Activated naive CD8-positive, alpha-beta T cell treated with anti-CD3 and anti-CD28 coated beads, Interleukin-2, amount 10 ng/mL, durations not matched to agents 7 days and 5 days (primary cell): ENCODE measurements around the gene MET. TPM values are rescaled to one million over a fixed set of nuclear protein-coding genes. Genes with fewer than 3 reads are reported as not detected.
A peak's percentile ranks its signal among the peaks of the same experiment; 100 is the strongest.
"Not testable (repeated sequence)": the region's sequence is repeated elsewhere in the genome, so short reads cannot be mapped to it uniquely, and the experiment has no call there.

ENCODE experiments used
- ATAC-seq: fragments of 150-1000 bp; cut with Tn5 transposase; one replicate; pipeline ENCODE4 v1.10.0; 2021; ENCODE audit warnings: low read depth, moderate library complexity
- POLR2A ChIA-PET: fragments of 350-600 bp; sonication (Branson Sonifier 250); formaldehyde crosslinking; loops from one replicate; lab custom pipeline; 2021; ENCODE audit warnings: antibody characterized with exemption; lab: Charles Lee
- DNase-seq: peaks from one replicate; pipeline ENCODE4 v3.0.0; 2021
- H3K27ac Mint-ChIP-seq: one replicate; pipeline ENCODE4 v1.8.0; 2022; ENCODE audit warnings: mild to moderate bottlenecking, mixed read lengths
- H3K27me3 Mint-ChIP-seq: one replicate; pipeline ENCODE4 v1.8.0; 2022; ENCODE audit warnings: mild to moderate bottlenecking, moderate library complexity, mixed read lengths
- H3K36me3 Mint-ChIP-seq: one replicate; pipeline ENCODE4 v1.8.0; 2021; ENCODE audit warnings: mild to moderate bottlenecking, mixed read lengths
- H3K4me1 Mint-ChIP-seq: one replicate; pipeline ENCODE4 v1.8.0; 2021; ENCODE audit warnings: mixed read lengths
- H3K4me3 Mint-ChIP-seq: one replicate; pipeline ENCODE4 v1.8.0; 2022; ENCODE audit warnings: mild to moderate bottlenecking, moderate library complexity, mixed read lengths
- H3K9me3 Mint-ChIP-seq: one replicate; pipeline ENCODE4 v1.8.0; 2021; ENCODE audit warnings: mixed read lengths
- total RNA-seq, 2 experiments: library from RNA; stranded (reverse); gene quantifications; one replicate each; pipeline ENCODE4 v1.2.3, GENCODE V29; 2021

The MET gene
- total RNA-seq, 2 experiments from 2014 or later, result not detected

- H3K36me3 Mint-ChIP-seq, result no peaks in the 10 kb centered on the region
- no peak for ATAC-seq
- DNase-seq, result no peak
- H3K27ac Mint-ChIP-seq, result no peak overlapping the region
- POLR2A ChIA-PET, result no interaction called here
- no peak overlapping the region for H3K4me3 Mint-ChIP-seq
- no peaks in the 10 kb centered on the region for H3K4me1 Mint-ChIP-seq
- H3K27me3 Mint-ChIP-seq, result no peaks in the 10 kb centered on the region
- H3K9me3 Mint-ChIP-seq, result no peaks in the 10 kb centered on the region
Observed at GRCh38 chr7:116647290-116647689, 24.7 kb upstream of the MET start.

GRCh38 chr7:116647861-116648260 lies 24.1 kb upstream of the MET start:
- H3K4me3 Mint-ChIP-seq, result no peak overlapping the region
- ATAC-seq (no peak), DNase-seq (no peak)
- no peaks in the 10 kb centered on the region for H3K9me3 Mint-ChIP-seq
- POLR2A ChIA-PET, result no interaction called here
- no peaks in the 10 kb centered on the region for H3K36me3 Mint-ChIP-seq
- H3K27ac Mint-ChIP-seq, result no peak overlapping the region
- H3K4me1 Mint-ChIP-seq, result no peaks in the 10 kb centered on the region
- no peaks in the 10 kb centered on the region for H3K27me3 Mint-ChIP-seq

GRCh38 chr7:116650436-116650835 lies 21.6 kb upstream of the MET start:
- no peak for ATAC-seq
- Mint-ChIP-seq H3K4me1 (no peaks in the 10 kb centered on the region), H3K4me3 (no peak overlapping the region), H3K9me3 (no peaks in the 10 kb centered on the region), H3K36me3 (no peaks in the 10 kb centered on the region), H3K27me3 (no peaks in the 10 kb centered on the region), H3K27ac (no peak overlapping the region)
- POLR2A ChIA-PET, result no interaction called here
- no peak for DNase-seq

GRCh38 chr7:116652793-116653192 lies 19.2 kb upstream of the MET start:
- Mint-ChIP-seq H3K27ac (no peak overlapping the region), H3K4me3 (no peak overlapping the region), H3K4me1 (no peaks in the 10 kb centered on the region), H3K36me3 (no peaks in the 10 kb centered on the region), H3K9me3 (no peaks in the 10 kb centered on the region), H3K27me3 (no peaks in the 10 kb centered on the region)
- no peak for DNase-seq
- ATAC-seq, result no peak
- POLR2A ChIA-PET, result no interaction called here

GRCh38 chr7:116653204-116653603 lies 18.8 kb upstream of the MET start:
- Mint-ChIP-seq H3K4me1 (no peaks in the 10 kb centered on the region), H3K27ac (no peak overlapping the region), H3K9me3 (no peaks in the 10 kb centered on the region), H3K27me3 (no peaks in the 10 kb centered on the region), H3K36me3 (no peaks in the 10 kb centered on the region), H3K4me3 (no peak overlapping the region)
- no peak for ATAC-seq
- POLR2A ChIA-PET, result no interaction called here
- no peak for DNase-seq

- H3K27me3 Mint-ChIP-seq, result peaks cover under 1% of the 10 kb centered on the region
Observed at GRCh38 chr7:116653646-116654045, 18.4 kb upstream of the MET start.

GRCh38 chr7:116659248-116659647 lies 12.7 kb upstream of the MET start:
- H3K4me1 Mint-ChIP-seq, POLR2A ChIA-PET, ATAC-seq, H3K9me3 Mint-ChIP-seq, H3K36me3 Mint-ChIP-seq, H3K27me3 Mint-ChIP-seq, H3K27ac Mint-ChIP-seq, H3K4me3 Mint-ChIP-seq, DNase-seq: not testable (repeated sequence)

More at GRCh38 chr7:116653646-116654045, 18.4 kb upstream of the MET start:
- no peak overlapping the region for H3K4me3 Mint-ChIP-seq
- POLR2A ChIA-PET, result no interaction called here
- ATAC-seq, result no peak
- H3K4me1 Mint-ChIP-seq, result no peaks in the 10 kb centered on the region
- DNase-seq, result no peak
- H3K9me3 Mint-ChIP-seq, result no peaks in the 10 kb centered on the region
- H3K27ac Mint-ChIP-seq, result no peak overlapping the region
- no peaks in the 10 kb centered on the region for H3K36me3 Mint-ChIP-seq

GRCh38 chr7:116661865-116662264 lies 10.1 kb upstream of the MET start:
- H3K9me3 Mint-ChIP-seq, result no peaks in the 10 kb centered on the region
- no peaks in the 10 kb centered on the region for H3K4me1 Mint-ChIP-seq
- POLR2A ChIA-PET, result no interaction called here
- H3K27me3 Mint-ChIP-seq, result peaks cover 11% of the 10 kb centered on the region
- no peak for ATAC-seq
- no peak overlapping the region for H3K27ac Mint-ChIP-seq
- no peak overlapping the region for H3K4me3 Mint-ChIP-seq
- DNase-seq, result no peak
- no peaks in the 10 kb centered on the region for H3K36me3 Mint-ChIP-seq

- H3K36me3 Mint-ChIP-seq, result no peaks in the 10 kb centered on the region
- H3K27me3 Mint-ChIP-seq, result peaks cover 14% of the 10 kb centered on the region
- H3K9me3 Mint-ChIP-seq, result no peaks in the 10 kb centered on the region
- H3K4me3 Mint-ChIP-seq, result no peak overlapping the region
- no peaks in the 10 kb centered on the region for H3K4me1 Mint-ChIP-seq
- no peak overlapping the region for H3K27ac Mint-ChIP-seq
- ATAC-seq (no peak), DNase-seq (no peak)
- POLR2A ChIA-PET, result no interaction called here
Observed at GRCh38 chr7:116663744-116664143, 8.3 kb upstream of the MET start.

- H3K27ac Mint-ChIP-seq, result no peak overlapping the region
- peaks cover 25% of the 10 kb centered on the region for H3K27me3 Mint-ChIP-seq
- DNase-seq (no peak), ATAC-seq (no peak)
- no peaks in the 10 kb centered on the region for H3K9me3 Mint-ChIP-seq
- POLR2A ChIA-PET, result no interaction called here
- no peak overlapping the region for H3K4me3 Mint-ChIP-seq
- H3K4me1 Mint-ChIP-seq, result no peaks in the 10 kb centered on the region
- no peaks in the 10 kb centered on the region for H3K36me3 Mint-ChIP-seq
Observed at GRCh38 chr7:116665332-116665996, 6.5 kb upstream of the MET start.

- POLR2A ChIA-PET, result no interaction called here
- Mint-ChIP-seq H3K4me3 (no peak overlapping the region), H3K36me3 (no peaks in the 10 kb centered on the region), H3K27me3 (peaks cover 54% of the 10 kb centered on the region), H3K4me1 (peaks cover 3% of the 10 kb centered on the region), H3K9me3 (no peaks in the 10 kb centered on the region), H3K27ac (no peak overlapping the region)
- ATAC-seq, result no peak
- no peak for DNase-seq
Observed at GRCh38 chr7:116669769-116670168, 2.2 kb upstream of the MET start.

- H3K4me3 Mint-ChIP-seq, result no peak overlapping the region
- ATAC-seq (no peak), DNase-seq (no peak)
- POLR2A ChIA-PET, result no interaction called here
- H3K36me3 Mint-ChIP-seq, result no peaks in the 10 kb centered on the region
- H3K27me3 Mint-ChIP-seq, result peaks cover 53% of the 10 kb centered on the region
- H3K4me1 Mint-ChIP-seq, result peaks cover 3% of the 10 kb centered on the region
- H3K9me3 Mint-ChIP-seq, result no peaks in the 10 kb centered on the region
- H3K27ac Mint-ChIP-seq, result no peak overlapping the region
Observed at GRCh38 chr7:116670409-116671015, 1.5 kb upstream of the MET start.

- Mint-ChIP-seq H3K36me3 (no peaks in the 10 kb centered on the region), H3K27me3 (peaks cover 57% of the 10 kb centered on the region), H3K4me1 (peaks cover 3% of the 10 kb centered on the region), H3K9me3 (no peaks in the 10 kb centered on the region), H3K27ac (no peak overlapping the region), H3K4me3 (peak overlapping the region; percentile 78)
- POLR2A ChIA-PET, result no interaction called here
- DNase-seq (no peak), ATAC-seq (no peak)
Observed at GRCh38 chr7:116671111-116671510, 885 bp upstream of the MET start.

- DNase-seq, result no peak
- Mint-ChIP-seq H3K9me3 (no peaks in the 10 kb centered on the region), H3K27ac (no peak overlapping the region), H3K4me1 (peaks cover 3% of the 10 kb centered on the region), H3K27me3 (peaks cover 65% of the 10 kb centered on the region), H3K36me3 (no peaks in the 10 kb centered on the region), H3K4me3 (no peak overlapping the region)
- ATAC-seq, result no peak
- POLR2A ChIA-PET, result no interaction called here
Observed at GRCh38 chr7:116672596-116673456, 830 bp downstream of the MET start.
